HG03565 (cell line): ENCODE data around the gene AGAP3.
"Not testable (repeated sequence)": the region's sequence is repeated elsewhere in the genome, so short reads cannot be mapped to it uniquely, and the experiment has no call there.

Source experiments
- ATAC-seq: cut with Tn5 transposase; IDR thresholded peaks from one replicate; pipeline ENCODE4 v1.9.1; 2021; ENCODE audit warnings: mild to moderate bottlenecking, moderate library complexity; ENCODE audit not compliant: unreplicated experiment

AGAP3 gene

DNA sequence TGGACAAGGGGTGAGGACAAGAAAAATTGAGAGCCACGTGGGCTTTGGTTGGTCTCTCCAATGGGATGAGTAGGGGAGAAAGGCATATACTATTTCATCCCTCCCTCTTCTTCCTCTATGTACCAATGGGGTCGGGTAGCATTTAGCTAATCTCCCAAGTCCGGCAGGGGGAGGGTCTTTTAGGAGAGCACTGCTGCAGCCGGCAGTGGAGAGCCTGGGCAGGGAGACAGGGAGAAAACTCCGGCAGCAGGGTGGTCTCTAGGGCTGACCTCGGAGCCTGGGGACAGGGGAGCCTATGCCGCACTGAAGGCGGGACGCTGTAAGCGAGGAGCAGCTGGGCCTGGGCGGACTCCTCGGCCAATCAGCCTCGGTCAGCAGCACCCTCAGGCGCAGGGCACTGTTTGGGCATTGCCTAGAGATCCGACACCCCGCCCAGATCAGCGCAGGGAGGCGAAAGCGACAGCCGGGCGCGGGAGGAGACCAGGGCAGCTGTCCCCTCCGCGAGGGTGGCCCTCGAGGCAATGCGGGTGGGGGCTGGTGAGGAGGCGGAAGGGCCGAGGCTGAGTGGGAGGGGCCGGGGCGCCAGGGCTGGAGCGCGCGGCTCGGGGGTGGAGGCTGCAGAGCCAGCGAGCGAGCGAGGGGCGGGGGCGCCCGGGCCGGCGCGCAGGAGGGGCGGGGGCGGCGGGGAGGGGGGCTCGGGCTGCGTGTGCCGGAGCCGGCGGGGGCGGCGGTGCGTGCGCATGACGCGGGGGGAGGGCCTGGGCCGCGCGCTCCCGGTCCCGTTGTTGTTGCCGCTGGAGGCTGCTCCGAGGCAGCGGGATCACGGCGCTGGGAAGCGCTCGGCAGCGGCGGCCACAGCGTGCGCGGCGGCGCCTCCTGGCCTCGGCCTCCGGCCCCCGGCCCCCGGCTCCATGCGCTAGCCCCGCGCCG, at the start of gene AGAP3:
AGAP3 (plus strand) TSS at position 785 of the 930 bp plus-strand sequence. CDS start 267 bp downstream, outside the sequence.
- ATAC-seq, result peak; percentile 29

DNA sequence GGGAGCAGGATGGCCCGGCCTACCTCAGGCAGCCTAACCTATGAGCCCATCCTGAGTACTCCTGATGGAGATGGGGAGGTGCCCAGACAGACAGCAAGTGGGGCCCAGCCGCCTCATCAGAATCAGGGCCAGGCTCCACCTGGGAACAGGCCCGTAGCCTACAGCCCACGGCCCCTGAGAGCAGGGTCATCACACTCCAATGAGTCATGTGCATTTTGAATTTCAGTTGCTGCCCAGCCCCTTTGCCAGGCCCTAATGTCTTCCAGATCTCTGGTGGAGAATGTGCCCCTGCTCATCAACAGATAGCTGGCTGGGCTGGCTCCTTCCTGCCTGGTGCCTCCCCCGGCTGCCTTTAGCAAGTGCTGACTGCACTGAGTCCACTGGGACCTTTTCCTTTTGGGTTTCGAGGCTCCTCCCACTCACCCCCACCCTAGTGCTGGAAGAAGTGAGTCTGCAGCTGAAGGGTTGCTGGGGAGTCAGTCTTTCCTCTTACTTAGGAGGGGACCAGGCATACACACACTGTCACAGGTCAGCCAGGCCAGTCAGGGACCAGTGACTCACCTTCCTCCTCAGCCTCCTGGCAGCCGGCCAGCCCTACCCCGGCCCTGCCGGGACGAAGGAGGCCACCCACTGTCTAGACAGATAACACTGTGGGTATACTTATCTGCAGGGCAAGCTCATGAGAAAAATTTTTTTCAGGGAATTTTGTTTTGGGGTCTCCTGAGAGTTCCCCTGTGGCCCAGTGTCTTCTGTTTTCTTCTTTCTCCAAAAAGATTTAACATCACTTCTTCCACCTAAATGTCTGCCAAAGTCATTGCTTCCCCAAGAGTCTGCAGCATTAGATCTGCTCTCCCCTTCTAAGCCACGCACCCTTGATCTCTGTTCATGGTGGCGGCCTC, 47.1 kb upstream of the AGAP3 start:
- ATAC-seq, result peak; percentile 41

- ATAC-seq, result no peak
These were observed 46.3 kb upstream of the AGAP3 start for GRCh38 chr7:151039850-151040548.

GRCh38 chr7:151040616-151041375, 45.5 kb upstream of the AGAP3 start:
- ATAC-seq, result no peak

- not testable (repeated sequence) for ATAC-seq
These were observed 42.8 kb upstream of the AGAP3 start for GRCh38 chr7:151043449-151043848.

- ATAC-seq, result no peak
These were observed 42.3 kb upstream of the AGAP3 start for GRCh38 chr7:151043959-151044358.

GRCh38 chr7:151045262-151045661, 41.0 kb upstream of the AGAP3 start:
- ATAC-seq, result no peak

DNA sequence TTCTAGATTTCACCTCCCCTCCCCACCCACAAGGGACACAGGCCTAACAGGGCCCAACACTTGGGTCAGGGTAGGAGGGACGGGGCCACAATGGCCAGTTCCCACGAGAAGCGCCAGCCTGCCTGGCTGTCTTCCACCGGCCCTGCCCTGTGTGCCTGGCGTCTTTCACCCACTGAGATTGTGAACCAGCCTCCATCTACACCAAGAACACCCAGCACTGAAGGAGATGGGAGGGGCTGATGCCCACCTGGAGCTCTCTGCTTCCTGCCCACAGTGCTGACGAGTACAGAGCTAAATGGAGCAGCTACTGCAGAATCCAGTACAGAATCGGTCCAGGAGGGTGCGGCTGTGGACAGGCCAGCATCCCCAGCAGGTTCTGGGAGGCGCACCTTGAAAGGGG, 40.3 kb upstream of the AGAP3 start:
- ATAC-seq, result no peak

GRCh38 chr7:151046603-151047573, 39.4 kb upstream of the AGAP3 start:
- ATAC-seq, result no peak

DNA sequence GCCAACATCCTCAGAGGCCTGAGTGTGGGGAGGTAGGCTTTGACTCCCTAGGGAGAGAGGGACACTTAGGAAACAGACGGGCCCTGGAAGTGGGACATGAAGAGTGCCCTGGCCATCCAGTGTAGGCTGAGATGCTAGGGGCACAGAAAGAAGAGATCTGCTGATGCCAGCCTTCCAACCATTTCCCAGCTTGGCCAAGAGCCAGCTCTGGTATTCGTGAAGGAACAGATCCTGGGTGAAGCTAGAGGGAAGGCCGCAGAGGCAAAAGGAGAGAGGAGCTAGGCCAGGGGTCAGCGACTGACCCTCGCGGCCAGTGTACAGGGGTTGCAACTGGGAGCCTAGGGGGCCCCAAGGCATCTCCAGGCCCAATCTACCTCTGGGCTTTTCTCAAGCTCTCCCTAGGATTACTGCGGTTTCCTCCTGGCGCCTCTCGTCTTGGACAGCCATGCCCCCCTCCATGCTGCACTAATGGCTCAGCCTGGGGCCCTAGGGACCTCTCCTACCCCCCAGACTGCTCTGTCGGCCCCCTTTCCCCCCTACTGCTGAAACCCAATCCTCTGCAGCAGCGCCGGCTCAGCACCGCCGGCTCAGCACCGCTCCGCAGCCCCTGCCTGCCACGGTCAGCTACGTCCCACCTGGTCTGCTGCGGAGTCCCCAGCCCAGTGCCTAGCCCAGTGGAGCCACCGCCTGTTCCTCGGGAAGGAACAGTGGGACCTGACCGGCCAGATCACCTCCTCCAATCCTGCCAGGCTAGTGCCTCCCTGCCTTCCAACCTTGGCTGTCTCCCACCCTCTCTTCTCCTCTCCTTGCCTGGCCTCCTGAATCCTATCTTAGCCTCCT, 38.1 kb upstream of the AGAP3 start, which contains the start of gene ASIC3:
ASIC3 (plus strand) TSS at position 556 of the 840 bp plus-strand sequence. CDS start 355 bp downstream, outside the sequence.
- ATAC-seq, result no peak

DNA sequence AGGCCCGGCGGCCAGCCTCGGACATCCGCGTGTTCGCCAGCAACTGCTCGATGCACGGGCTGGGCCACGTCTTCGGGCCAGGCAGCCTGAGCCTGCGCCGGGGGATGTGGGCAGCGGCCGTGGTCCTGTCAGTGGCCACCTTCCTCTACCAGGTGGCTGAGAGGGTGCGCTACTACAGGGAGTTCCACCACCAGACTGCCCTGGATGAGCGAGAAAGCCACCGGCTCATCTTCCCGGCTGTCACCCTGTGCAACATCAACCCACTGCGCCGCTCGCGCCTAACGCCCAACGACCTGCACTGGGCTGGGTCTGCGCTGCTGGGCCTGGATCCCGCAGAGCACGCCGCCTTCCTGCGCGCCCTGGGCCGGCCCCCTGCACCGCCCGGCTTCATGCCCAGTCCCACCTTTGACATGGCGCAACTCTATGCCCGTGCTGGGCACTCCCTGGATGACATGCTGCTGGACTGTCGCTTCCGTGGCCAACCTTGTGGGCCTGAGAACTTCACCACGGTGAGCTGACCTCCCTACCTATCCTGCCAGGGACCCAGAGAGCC, 37.3 kb upstream of the AGAP3 start:
- ATAC-seq, result no peak

DNA sequence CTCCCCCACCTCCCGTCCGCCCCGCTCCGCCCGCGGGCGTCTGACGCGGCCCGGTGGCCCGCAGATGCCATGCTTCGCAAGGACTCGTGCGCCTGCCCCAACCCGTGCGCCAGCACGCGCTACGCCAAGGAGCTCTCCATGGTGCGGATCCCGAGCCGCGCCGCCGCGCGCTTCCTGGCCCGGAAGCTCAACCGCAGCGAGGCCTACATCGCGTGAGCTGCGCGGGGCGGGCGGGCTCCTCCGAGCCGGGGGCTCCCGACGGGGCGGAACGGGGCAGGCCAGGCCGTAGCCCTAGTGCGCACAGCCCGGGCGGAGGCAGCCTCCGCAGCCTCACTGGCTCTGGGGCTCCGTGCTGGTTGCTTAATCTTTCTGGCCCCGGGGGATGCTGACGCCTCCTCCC, 35.2 kb upstream of the AGAP3 start:
- no peak for ATAC-seq

- no peak for ATAC-seq
These were observed 33.2 kb upstream of the AGAP3 start for GRCh38 chr7:151053096-151053495.

DNA sequence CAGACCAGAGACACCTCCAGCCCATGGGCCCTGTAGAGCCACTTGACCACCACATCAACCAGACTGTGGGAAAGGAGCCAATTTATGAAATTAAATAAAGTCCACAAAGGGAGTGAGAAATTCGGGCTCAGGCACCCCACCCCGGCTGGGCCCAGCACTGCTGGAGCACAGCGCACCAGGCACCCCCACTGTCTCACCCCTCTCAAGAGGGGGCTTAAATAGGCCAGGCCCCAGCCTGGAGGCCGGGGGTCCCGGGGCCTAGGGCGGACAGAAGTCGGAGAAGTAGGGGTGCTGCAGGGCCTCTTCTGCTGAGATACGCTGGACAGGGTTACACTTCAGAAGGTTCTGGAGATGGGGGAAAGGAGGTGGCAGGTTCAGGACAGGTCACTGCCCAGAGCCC, 32.5 kb upstream of the AGAP3 start:
- ATAC-seq, result no peak

DNA sequence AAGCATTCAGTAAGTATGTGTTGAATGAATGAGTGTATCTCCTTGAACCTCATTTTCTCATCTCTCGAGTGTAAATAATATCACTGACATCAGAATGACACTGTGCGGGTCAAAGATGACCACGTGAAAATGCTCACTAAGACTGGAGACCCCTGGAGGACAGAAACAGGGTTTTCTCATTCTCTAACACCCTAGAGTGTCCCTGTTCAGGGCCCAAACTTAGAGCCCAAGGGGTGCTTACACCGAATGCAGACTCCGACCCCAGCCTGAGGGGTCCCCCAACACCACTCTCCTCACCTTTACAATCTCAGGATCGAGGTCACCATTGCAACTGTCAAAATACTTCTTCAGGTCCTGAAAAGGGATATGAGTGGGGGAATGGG, 30.0 kb upstream of the AGAP3 start:
- ATAC-seq, result no peak

GRCh38 chr7:151056666-151057505, 29.4 kb upstream of the AGAP3 start:
- ATAC-seq, result no peak

DNA sequence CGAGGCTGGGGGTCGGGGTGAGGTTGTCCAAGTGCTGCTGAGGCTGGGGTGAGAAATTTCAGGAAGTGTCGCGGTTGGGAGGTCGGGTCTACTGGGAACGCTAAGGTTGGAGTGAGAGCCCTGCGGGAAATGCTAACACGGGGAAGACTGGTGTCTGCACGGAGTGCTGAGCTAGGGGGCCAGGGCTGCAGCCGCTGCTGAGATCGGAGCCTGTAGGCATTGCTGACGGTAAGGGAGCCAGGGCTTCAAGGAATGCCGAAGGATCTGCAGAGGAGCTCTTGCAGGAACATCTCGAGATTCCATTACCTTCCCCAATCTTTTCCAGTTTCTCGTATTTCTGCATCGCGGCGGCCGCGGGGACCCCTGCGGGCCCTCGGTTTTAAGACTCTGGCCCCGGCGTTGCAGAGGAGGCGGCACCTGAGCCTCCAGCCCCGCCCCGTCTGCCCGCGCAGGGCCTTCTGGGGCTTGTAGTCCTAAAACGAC, 28.7 kb upstream of the AGAP3 start, which contains the start of gene CDK5:
CDK5 (minus strand) TSS at position 392 of the 483 bp plus-strand sequence; CDS start at position 343, 49 bp downstream.
- ATAC-seq, result peak; percentile 0
